Endothelial cell of umbilical vein (primary cell): ENCODE data around the gene DND1. TPM values are rescaled to one million over a fixed set of nuclear protein-coding genes. Genes with fewer than 3 reads are reported as not detected.
"Not testable (repeated sequence)": the region's sequence is repeated elsewhere in the genome, so short reads cannot be mapped to it uniquely, and the experiment has no call there.

ENCODE experiments used
- BruUV-seq: library from RNA; stranded (reverse); fragments of 400-500 nt; replicated peaks from 2 replicates; lab custom pipeline; 2021; lab: Mats Ljungman, UMichigan
- CTCF ChIA-PET: fragments of 300-600, 350-600 bp; sonication (Branson Sonifier 250); formaldehyde crosslinking; loops from one replicate; lab custom pipeline; 2021; ENCODE audit warnings: antibody characterized with exemption, inconsistent platforms; lab: Charles Lee
- POLR2A ChIA-PET: fragments of 300-600, 350-600 bp; sonication (Branson Sonifier 250); formaldehyde crosslinking; loops from one replicate; lab custom pipeline; 2021; ENCODE audit warnings: antibody characterized with exemption, inconsistent platforms; lab: Charles Lee
- DNase-seq: peaks from one replicate; pipeline ENCODE4 v3.0.0-alpha.2; 2011; ENCODE audit warnings: low read depth, low spot score
- FAIRE-seq: peaks from 2 replicates; lab custom pipeline; 2011; peaks lifted over from hg19 to GRCh38; lab: Jason Lieb, UNC
- H2AFZ ChIP-seq: 2 replicates; pipeline ENCODE4 v1.6.0; 2012; ENCODE audit warnings: low read depth, low read length, control low read depth, inconsistent platforms
- H3K27ac ChIP-seq: 2 replicates; pipeline ENCODE4 v1.5.1; 2011; ENCODE audit warnings: low read depth, mild to moderate bottlenecking, control low read depth, low read length, moderate library complexity; ENCODE audit not compliant: insufficient read depth
- H3K27me3 ChIP-seq, 2 experiments: 2 replicates each; pipeline versions ENCODE4 v1.6.0 to v1.6.1; 2011; ENCODE audit warnings: low read length in 2 of 2, mixed read lengths in 1 of 2; ENCODE audit not compliant: control insufficient read depth in 2 of 2, insufficient read depth in 2 of 2
- H3K36me3 ChIP-seq, 2 experiments: 2 replicates in 1 of 2; 3 replicates in 1 of 2; pipeline ENCODE4 v1.5.1; 2011; ENCODE audit warnings: low read length in 2 of 2, mild to moderate bottlenecking in 1 of 2, moderate library complexity in 1 of 2; ENCODE audit not compliant: control insufficient read depth in 2 of 2, insufficient read depth in 2 of 2; ENCODE audit errors: extremely low read depth in 1 of 2
- H3K4me1 ChIP-seq: 3 replicates; pipeline ENCODE4 v1.5.1; 2011; ENCODE audit warnings: mild to moderate bottlenecking, low read length; ENCODE audit not compliant: control insufficient read depth, insufficient read depth; ENCODE audit errors: extremely low read depth
- H3K4me2 ChIP-seq: 2 replicates; pipeline ENCODE4 v1.6.1; 2011; ENCODE audit warnings: low read length, control low read depth, mixed read lengths; ENCODE audit not compliant: insufficient read depth
- H3K4me3 ChIP-seq, 3 experiments: fragments of 200-600 bp in 1 of 3; sonication (generic), shearing (Covaris generic) in 1 of 3; replicated peaks in 1 of 3; 2 replicates each; pipeline ENCODE4 v1.5.1; 2011 to 2016; ENCODE audit warnings: control low read depth in 3 of 3, low read length in 3 of 3, mild to moderate bottlenecking in 2 of 3, inconsistent platforms in 1 of 3, low read depth in 1 of 3, moderate library complexity in 1 of 3; ENCODE audit not compliant: insufficient read depth in 1 of 3
- H3K79me2 ChIP-seq: 2 replicates; pipeline ENCODE4 v1.6.0; 2012; ENCODE audit warnings: low read length, inconsistent platforms; ENCODE audit not compliant: control insufficient read depth, insufficient read depth
- H3K9ac ChIP-seq: replicated peaks from 2 replicates; pipeline ENCODE3; 2011; ENCODE audit warnings: low read length, control low read depth; ENCODE audit not compliant: insufficient read depth; ENCODE audit errors: extremely low read depth
- H3K9me1 ChIP-seq: replicated peaks from 3 replicates; pipeline ENCODE4 v1.6.0; 2011; ENCODE audit warnings: mild to moderate bottlenecking, low read length; ENCODE audit not compliant: control insufficient read depth, insufficient read depth; ENCODE audit errors: extremely low read depth
- H3K9me3 ChIP-seq: replicated peaks from 2 replicates; pipeline ENCODE4 v1.5.1; 2012; ENCODE audit warnings: low read length, inconsistent platforms; ENCODE audit not compliant: control insufficient read depth, insufficient read depth
- H4K20me1 ChIP-seq: replicated peaks from 2 replicates; pipeline ENCODE3; 2011; ENCODE audit warnings: mild to moderate bottlenecking, low read length; ENCODE audit not compliant: control insufficient read depth, insufficient read depth; ENCODE audit errors: extremely low read depth
- EZH2 ChIP-seq: IDR thresholded peaks from 2 replicates; pipeline ENCODE4 v1.6.1; 2012; ENCODE audit warnings: borderline replicate concordance, low read depth, mild to moderate bottlenecking, moderate library complexity, low read length, inconsistent platforms; ENCODE audit not compliant: severe bottlenecking
- FOS ChIP-seq: IDR thresholded peaks from 2 replicates; pipeline ENCODE4 v1.6.1; 2011; ENCODE audit warnings: mild to moderate bottlenecking, low read length, moderate library complexity, borderline replicate concordance; ENCODE audit not compliant: insufficient read depth
- POLR2AphosphoS5 ChIP-seq: IDR thresholded peaks from 2 replicates; pipeline ENCODE4 v1.6.1; 2012; ENCODE audit warnings: low read depth, mild to moderate bottlenecking, control low read depth, low read length, moderate library complexity; ENCODE audit not compliant: insufficient read depth
- dilution Hi-C: fragments of 300-500 bp; cut with MboI; formaldehyde crosslinking; loops from one replicate; pipeline ENCODE4 v1.15.0; 2019; ENCODE audit warnings: low sequenced_read_pairs; ENCODE audit not compliant: extremely low pct_ligation_motif_present
- intact Hi-C: fragments of 100-400 bp; cut with micrococcal nuclease; formaldehyde crosslinking; loops from one replicate; pipeline ENCODE4 v1.10.0; 2022
- polyA plus RNA-seq, 4 experiments: library from polyadenylated mRNA; depleted of rRNA in 3 of 4; stranded (reverse) in 3 of 4; unstranded in 1 of 4; fragments of >200 nt; gene quantifications; 2 replicates each; pipeline versions ENCODE4 v1.2.1 to v1.2.3, GENCODE V29; 2011 to 2012; ENCODE audit warnings: missing spikeins in 1 of 4
- total RNA-seq: library from RNA; stranded (reverse); gene quantifications from 2 replicates; pipeline ENCODE4 v1.2.3, GENCODE V29; 2021
- TF ChIP-seq, protein P1 (sequence below), 2 donors: IDR thresholded peaks; 1 replicate in 1 of 2; 2 replicates in 1 of 2; pipeline ENCODE4 v1.5.1; 2011; ENCODE audit warnings: low read length in 2 of 2, mild to moderate bottlenecking in 2 of 2, moderate library complexity in 2 of 2, control low read depth in 1 of 2, inconsistent platforms in 1 of 2, low read depth in 1 of 2; ENCODE audit not compliant: insufficient read depth in 1 of 2; ENCODE audit errors: extremely low read depth in 1 of 2

Gene DND1
- total and polyA plus RNA-seq, 2 donors (not counting 3 experiments of a cell fraction or from before 2014, with no cell fraction given): 1.1 to 1.2 TPM

DNA sequence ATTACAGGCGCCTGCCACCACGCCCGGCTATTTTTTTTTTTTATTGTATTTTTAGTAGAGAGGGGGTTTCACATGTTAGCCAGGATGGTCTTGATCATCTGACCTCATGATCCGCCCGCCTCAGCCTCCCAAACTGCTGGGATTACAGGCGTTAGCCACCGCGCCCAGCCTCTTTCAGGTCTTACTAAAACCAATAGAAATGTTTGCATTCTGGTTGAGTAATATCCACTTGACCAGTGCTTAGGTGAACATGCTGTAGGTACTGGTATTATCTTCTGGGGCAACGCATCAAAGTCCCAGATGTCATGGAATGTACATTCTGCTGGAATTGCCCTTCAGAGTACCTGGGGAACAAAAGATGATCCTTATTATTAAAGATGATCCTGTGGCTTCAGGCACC lies 35.4 kb upstream of the DND1 start:
- peaks cover 14 to 25% of the 10 kb centered on the region in 2 experiments for H3K36me3 ChIP-seq
- H3K4me3 ChIP-seq, H4K20me1 ChIP-seq, H3K9me3 ChIP-seq, H3K9ac ChIP-seq, H3K9me1 ChIP-seq, intact Hi-C loops, H3K27me3 ChIP-seq, dilution Hi-C loops, CTCF ChIA-PET, FAIRE-seq, POLR2A ChIA-PET, H3K79me2 ChIP-seq, H2AFZ ChIP-seq, DNase-seq, H3K4me2 ChIP-seq, BruUV-seq, H3K27ac ChIP-seq: not testable (repeated sequence)
- H3K4me1 ChIP-seq: peaks cover 10% of the 10 kb centered on the region

DNA sequence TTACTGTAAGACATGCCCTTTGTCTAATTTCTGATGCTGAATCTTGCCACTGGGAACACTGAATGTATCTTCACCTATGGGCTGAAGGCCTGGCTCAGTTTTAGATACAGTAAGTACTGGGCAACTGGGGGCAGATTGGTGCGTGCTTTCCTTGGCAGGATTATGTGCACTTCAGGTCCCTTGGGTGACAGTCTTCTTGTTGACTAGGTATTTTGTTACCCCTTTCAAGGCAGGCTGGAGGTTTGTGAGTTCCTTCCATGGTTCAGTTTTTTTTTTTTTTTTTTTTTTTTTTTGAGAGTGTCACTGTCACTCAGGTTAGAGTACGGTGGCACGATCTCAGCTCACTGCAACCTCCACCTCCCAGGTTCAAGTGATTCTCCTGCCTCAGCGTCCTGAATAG lies 34.4 kb upstream of the DND1 start:
- CTCF ChIA-PET: no interaction called here
- no peaks in the 10 kb centered on the region for H3K27me3 ChIP-seq

More for the DNA sequence above, 34.4 kb upstream of the DND1 start:
- BruUV-seq: no TSS peak
- intact Hi-C loops: no loop called here
- Histone ChIP-seq H3K9me1 (no peaks in the 10 kb centered on the region), H3K4me1 (peaks cover 10% of the 10 kb centered on the region), H2AFZ (no peak overlapping the region), H3K9ac (no peak overlapping the region), H3K4me2 (no peak overlapping the region), H3K36me3 (peaks cover 15 to 31% of the 10 kb centered on the region in 2 experiments), H3K27ac (no peak overlapping the region), H4K20me1 (no peaks in the 10 kb centered on the region), H3K79me2 (no peaks in the 10 kb centered on the region), H3K9me3 (no peaks in the 10 kb centered on the region), H3K4me3 (no peak overlapping the region)
- no peak for DNase-seq
- FAIRE-seq: no peak
- dilution Hi-C loops: no loop called here
- TF ChIP-seq POLR2AphosphoS5: no peak
- TF ChIP-seq, protein P1, sequence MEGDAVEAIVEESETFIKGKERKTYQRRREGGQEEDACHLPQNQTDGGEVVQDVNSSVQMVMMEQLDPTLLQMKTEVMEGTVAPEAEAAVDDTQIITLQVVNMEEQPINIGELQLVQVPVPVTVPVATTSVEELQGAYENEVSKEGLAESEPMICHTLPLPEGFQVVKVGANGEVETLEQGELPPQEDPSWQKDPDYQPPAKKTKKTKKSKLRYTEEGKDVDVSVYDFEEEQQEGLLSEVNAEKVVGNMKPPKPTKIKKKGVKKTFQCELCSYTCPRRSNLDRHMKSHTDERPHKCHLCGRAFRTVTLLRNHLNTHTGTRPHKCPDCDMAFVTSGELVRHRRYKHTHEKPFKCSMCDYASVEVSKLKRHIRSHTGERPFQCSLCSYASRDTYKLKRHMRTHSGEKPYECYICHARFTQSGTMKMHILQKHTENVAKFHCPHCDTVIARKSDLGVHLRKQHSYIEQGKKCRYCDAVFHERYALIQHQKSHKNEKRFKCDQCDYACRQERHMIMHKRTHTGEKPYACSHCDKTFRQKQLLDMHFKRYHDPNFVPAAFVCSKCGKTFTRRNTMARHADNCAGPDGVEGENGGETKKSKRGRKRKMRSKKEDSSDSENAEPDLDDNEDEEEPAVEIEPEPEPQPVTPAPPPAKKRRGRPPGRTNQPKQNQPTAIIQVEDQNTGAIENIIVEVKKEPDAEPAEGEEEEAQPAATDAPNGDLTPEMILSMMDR (IDR thresholded peaks at IDR 0.05; ENCODE audit: extremely low read depth in 1 of 2, insufficient read depth in 1 of 2, low read depth in 1 of 2, low read length in 2 of 2): no peak
- TF ChIP-seq FOS: no peak
- TF ChIP-seq EZH2: no peak
- POLR2A ChIA-PET: no interaction called here
